SH-SY5Y (cell line): ENCODE measurements around the gene PCGF2.

Experiments used
- GATA2 ChIP-seq: IDR thresholded peaks from 2 replicates; pipeline ENCODE4 v1.6.1; 2011; ENCODE audit warnings: mild to moderate bottlenecking, low read depth, low read length
- GATA3 ChIP-seq: IDR thresholded peaks from 2 replicates; pipeline ENCODE4 v1.6.1; 2011; ENCODE audit warnings: low read depth, mild to moderate bottlenecking, low read length, moderate library complexity

DNA sequence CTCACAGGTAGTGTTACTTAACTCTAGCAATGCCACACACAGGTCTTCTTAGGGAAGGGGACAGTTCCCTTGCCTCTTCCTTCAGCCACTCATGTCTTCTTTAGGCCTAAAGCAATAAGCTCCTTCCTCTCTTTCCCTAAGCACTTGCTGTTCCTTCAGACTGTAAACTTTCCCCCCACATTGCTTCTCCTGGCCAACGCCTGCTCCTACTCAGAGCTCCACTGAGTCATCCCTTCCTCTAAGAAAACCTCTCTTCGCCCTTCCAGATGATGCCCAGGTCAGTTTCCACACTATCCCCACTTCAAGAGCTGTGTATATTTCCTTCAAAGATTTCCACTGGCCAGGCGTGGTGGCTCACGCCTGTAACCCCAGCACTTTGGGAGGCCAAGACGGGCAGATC is 60.9 kb downstream of the PCGF2 start:
- TF ChIP-seq GATA3 (no peak), GATA2 (no peak)
